HepG2 (cell line): Measurements from ENCODE around the gene SLC30A4. TPM values are rescaled to one million over a fixed set of nuclear protein-coding genes. Genes with fewer than 3 reads are reported as not detected.
A peak's percentile ranks its signal among the peaks of the same experiment; 100 is the strongest.

Experiments
- ATAC-seq: fragments of 200-7000 bp; cut with Tn5 transposase; 3 replicates; pipeline ENCODE4 v1.9.1; 2020; ENCODE audit warnings: mild to moderate bottlenecking, moderate library complexity
- BruUV-seq: library from RNA; stranded (reverse); fragments of 400-500 nt; replicated peaks from 2 replicates; lab custom pipeline; 2021; lab: Mats Ljungman, UMichigan
- CTCF ChIA-PET: fragments of 300-600 bp; formaldehyde crosslinking; extraction: SDS; loops from one replicate; lab custom pipeline; 2021; ENCODE audit warnings: low total read pairs, inconsistent platforms, low intra/inter-chr PET ratio; lab: Yijun Ruan, JAX
- POLR2A ChIA-PET: fragments of 350-600 bp; sonication (Branson Sonifier 250); formaldehyde crosslinking; loops from one replicate; lab custom pipeline; 2020; ENCODE audit warnings: antibody characterized with exemption, inconsistent platforms; lab: Yijun Ruan, JAX
- DNase-seq: peaks from one replicate; pipeline ENCODE4 v3.0.0-alpha.2; 2015; ENCODE audit warnings: low spot score
- FAIRE-seq: peaks from 3 replicates; lab custom pipeline; 2011; peaks lifted over from hg19 to GRCh38; lab: Jason Lieb, UNC
- H2AFZ ChIP-seq: one replicate; pipeline ENCODE4 v1.6.1; 2011; ENCODE audit warnings: low read length, inconsistent platforms
- H3K27ac ChIP-seq: fragments of 300-600 bp; 3 replicates; pipeline ENCODE4 v1.8.0; 2011; ENCODE audit warnings: mixed run types, mild to moderate bottlenecking, mixed read lengths, low read length, inconsistent platforms; ENCODE audit not compliant: insufficient read depth; ENCODE audit errors: extremely low read length
- H3K27me3 ChIP-seq, 2 experiments: fragments of 200-600 bp in 1 of 2; 2 replicates in 1 of 2; 3 replicates in 1 of 2; pipeline versions ENCODE4 v1.6.0 to v1.8.0; 2011; ENCODE audit warnings: low read length in 2 of 2, mild to moderate bottlenecking in 2 of 2, moderate library complexity in 2 of 2, inconsistent platforms in 1 of 2; ENCODE audit not compliant: insufficient read depth in 2 of 2, control insufficient read depth in 1 of 2
- H3K36me3 ChIP-seq, 2 experiments: fragments of 200-600 bp in 1 of 2; replicated peaks in 1 of 2; 2 replicates in 1 of 2; 3 replicates in 1 of 2; pipeline versions ENCODE4 v1.5.1 to v1.8.0; 2011; ENCODE audit warnings: low read length in 2 of 2, inconsistent platforms in 1 of 2; ENCODE audit not compliant: insufficient read depth in 2 of 2, control insufficient read depth in 1 of 2
- H3K4me1 ChIP-seq: 2 replicates; pipeline ENCODE4 v1.5.1; 2012; ENCODE audit warnings: low read length, inconsistent platforms; ENCODE audit not compliant: insufficient read depth
- H3K4me2 ChIP-seq: 2 replicates; pipeline ENCODE4 v1.6.0; 2011; ENCODE audit warnings: low read depth, low read length, inconsistent platforms
- H3K4me3 ChIP-seq, 3 experiments: fragments of 200-600 bp in 1 of 3; sonication (generic), shearing (Covaris generic) in 1 of 3; replicated peaks in 1 of 3; 2 replicates each; pipeline ENCODE4 v1.5.1; 2011 to 2016; ENCODE audit warnings: low read length in 3 of 3, inconsistent platforms in 2 of 3, low read depth in 2 of 3, mild to moderate bottlenecking in 2 of 3, control low read depth in 1 of 3, mixed read lengths in 1 of 3; ENCODE audit not compliant: insufficient read depth in 1 of 3
- H3K79me2 ChIP-seq: one replicate; pipeline ENCODE4 v1.6.1; 2011; ENCODE audit warnings: low read length, inconsistent platforms; ENCODE audit not compliant: insufficient read depth
- H3K9ac ChIP-seq: 2 replicates; pipeline ENCODE4 v1.6.0; 2011; ENCODE audit warnings: mild to moderate bottlenecking, low read depth, low read length, inconsistent platforms; ENCODE audit not compliant: insufficient read depth
- H3K9me3 ChIP-seq: 2 replicates; pipeline ENCODE4 v1.5.1; 2012; ENCODE audit warnings: mild to moderate bottlenecking, low read length
- H4K20me1 ChIP-seq: 2 replicates; pipeline ENCODE4 v1.6.0; 2011; ENCODE audit warnings: inconsistent platforms, mild to moderate bottlenecking, low read length, moderate library complexity; ENCODE audit not compliant: insufficient read depth
- ARID2 ChIP-seq: sonication (generic); formaldehyde crosslinking; IDR thresholded peaks from 2 replicates; pipeline ENCODE4 v1.8.1; 2022; ENCODE audit warnings: mild to moderate bottlenecking, missing genetic modification reagents, borderline replicate concordance
- CENPX ChIP-seq: sonication (generic); formaldehyde crosslinking; IDR thresholded peaks from 2 replicates; pipeline ENCODE4 v1.9.0; 2021; ENCODE audit warnings: mild to moderate bottlenecking, missing genetic modification reagents, moderate library complexity
- HOMEZ ChIP-seq: IDR thresholded peaks from 2 replicates; pipeline ENCODE4 v1.6.1; 2016; ENCODE audit warnings: low read depth
- KDM5A ChIP-seq: fragments of 200-600 bp; sonication (generic); IDR thresholded peaks from 2 replicates; pipeline ENCODE4 v1.7.0; 2018; ENCODE audit warnings: antibody characterized with exemption, mild to moderate bottlenecking, low read length, borderline replicate concordance
- KMT2A ChIP-seq: sonication (generic); formaldehyde crosslinking; IDR thresholded peaks from 2 replicates; pipeline ENCODE4 v1.4.0; 2020; ENCODE audit warnings: missing genetic modification reagents
- NR2C2 ChIP-seq: sonication (generic); formaldehyde crosslinking; IDR thresholded peaks from 2 replicates; pipeline ENCODE4 v1.4.0; 2020; ENCODE audit warnings: missing genetic modification reagents, mild to moderate bottlenecking, moderate library complexity, borderline replicate concordance
- SYNCRIP ChIP-seq: fragments of 200-400 bp; formaldehyde crosslinking; IDR thresholded peaks from 2 replicates; pipeline ENCODE4 v1.6.1; 2018; ENCODE audit warnings: mild to moderate bottlenecking, low read depth, low read length; ENCODE audit not compliant: insufficient read depth
- TEF ChIP-seq: sonication (generic); formaldehyde crosslinking; IDR thresholded peaks from 2 replicates; pipeline ENCODE4 v1.5.0; 2020; ENCODE audit warnings: missing genetic modification reagents
- ZNF781 ChIP-seq: sonication (generic); formaldehyde crosslinking; IDR thresholded peaks from 2 replicates; pipeline ENCODE4 v1.5.1; 2020; ENCODE audit warnings: borderline replicate concordance, mild to moderate bottlenecking, missing genetic modification reagents; ENCODE audit errors: not compliant biosample characterization
- whole genome bisulfite sequencing: methylation state at CpG from one replicate; pipeline ENCODE4 v1.1.6; 2017; ENCODE audit warnings: low lambda C conversion rate; 5-methylcytosine and 5-hydroxymethylcytosine counted together
- in situ Hi-C: cut with HindIII; loops from 2 replicates; pipeline ENCODE4 v1.10.0; 2017; ENCODE audit warnings: low pct_unique_long_range_greater_than_20kb; ENCODE audit not compliant: extremely low pct_ligation_motif_present
- intact Hi-C: fragments of 100-400 bp; cut with micrococcal nuclease; formaldehyde crosslinking; loops from one replicate; pipeline ENCODE4 v1.10.0; 2022; ENCODE audit not compliant: unreplicated experiment
- polyA plus RNA-seq, 8 experiments: library from polyadenylated mRNA; depleted of rRNA in 3 of 8; stranded (reverse) in 7 of 8; unstranded in 1 of 8; fragments of >200 nt; fragmentation: Illumina TruSeq in 4 of 8; extraction: Trizol in 4 of 8; gene quantifications; 2 replicates each; pipeline versions ENCODE4 v1.2.1 to v1.2.3, GENCODE V29; 2011 to 2016; ENCODE audit warnings: low read depth in 4 of 8, missing spikeins in 1 of 8, mixed read lengths in 1 of 8; ENCODE audit not compliant: insufficient read depth in 1 of 8
- total RNA-seq, 5 experiments: library from RNA; depleted of rRNA; stranded (reverse); fragments of >200 nt; fragmentation: Illumina TruSeq; extraction: Trizol; gene quantifications; 2 replicates each; pipeline ENCODE4 v1.2.3, GENCODE V29; 2016; ENCODE audit warnings: low read depth in 1 of 5
- TF ChIP-seq, protein P1 (sequence below): sonication (generic); formaldehyde crosslinking; IDR thresholded peaks from 2 replicates; pipeline ENCODE4 v1.4.0; 2020; ENCODE audit warnings: missing genetic modification reagents, borderline replicate concordance
- TF ChIP-seq, protein P2 (sequence below): sonication (generic); formaldehyde crosslinking; IDR thresholded peaks from 2 replicates; pipeline ENCODE4 v1.4.0; 2020; ENCODE audit warnings: missing genetic modification reagents

The SLC30A4 gene
- total and polyA plus RNA-seq, 2 of the 13 experiments (the other 11 are each of a cell fraction or from before 2014, with no cell fraction given) = 0.01 to 0.04 TPM

- H3K9me3 ChIP-seq = peaks cover 5% of the 10 kb centered on the region
- DNase-seq (no peak), ATAC-seq (peak; percentile 7; the same call in 1 of the 3 replicates), FAIRE-seq (no peak)
- intact Hi-C loops (loop anchor here (1.0 to 5.0 kb wide), 5 partner anchors 18 to 295 kb away; no protein-coding TSS in a partner anchor), in situ Hi-C loops (loop anchor here (10.0 kb wide), 1 partner anchor 158 kb away; no protein-coding TSS in a partner anchor)
- no peaks in the 10 kb centered on the region for H3K79me2 ChIP-seq
- WGBS = 18% methylated on average over 5 of the region's 5 CpGs
- peaks cover 5 to 24% of the 10 kb centered on the region in 2 experiments; a peak in 4 of 5 replicates for H3K27me3 ChIP-seq
- no peak overlapping the region; a peak in 2 of 6 replicates for H3K4me3 ChIP-seq
- ChIA-PET CTCF (interaction anchor here (0.7 to 6.9 kb wide), 10 partner anchors 18 to 294 kb away, joined by 3 to 195 read pairs (median 9); no protein-coding TSS in a partner anchor), POLR2A (no interaction called here)
- H3K27ac ChIP-seq = no peak overlapping the region
- H2AFZ ChIP-seq = no peak overlapping the region
- BruUV-seq = no TSS peak
- no peak overlapping the region for H3K9ac ChIP-seq
- no peaks in the 10 kb centered on the region for H4K20me1 ChIP-seq
- no peaks in the 10 kb centered on the region for H3K36me3 ChIP-seq
- peaks cover 37% of the 10 kb centered on the region for H3K4me1 ChIP-seq
- peak overlapping the region; percentile 85 for H3K4me2 ChIP-seq
- no peak for TF ChIP-seq ZNF781
- no peak for TF ChIP-seq TEF
- TF ChIP-seq ARID2 (CRISPR knock-in tag) = no peak
- TF ChIP-seq, protein P1, sequence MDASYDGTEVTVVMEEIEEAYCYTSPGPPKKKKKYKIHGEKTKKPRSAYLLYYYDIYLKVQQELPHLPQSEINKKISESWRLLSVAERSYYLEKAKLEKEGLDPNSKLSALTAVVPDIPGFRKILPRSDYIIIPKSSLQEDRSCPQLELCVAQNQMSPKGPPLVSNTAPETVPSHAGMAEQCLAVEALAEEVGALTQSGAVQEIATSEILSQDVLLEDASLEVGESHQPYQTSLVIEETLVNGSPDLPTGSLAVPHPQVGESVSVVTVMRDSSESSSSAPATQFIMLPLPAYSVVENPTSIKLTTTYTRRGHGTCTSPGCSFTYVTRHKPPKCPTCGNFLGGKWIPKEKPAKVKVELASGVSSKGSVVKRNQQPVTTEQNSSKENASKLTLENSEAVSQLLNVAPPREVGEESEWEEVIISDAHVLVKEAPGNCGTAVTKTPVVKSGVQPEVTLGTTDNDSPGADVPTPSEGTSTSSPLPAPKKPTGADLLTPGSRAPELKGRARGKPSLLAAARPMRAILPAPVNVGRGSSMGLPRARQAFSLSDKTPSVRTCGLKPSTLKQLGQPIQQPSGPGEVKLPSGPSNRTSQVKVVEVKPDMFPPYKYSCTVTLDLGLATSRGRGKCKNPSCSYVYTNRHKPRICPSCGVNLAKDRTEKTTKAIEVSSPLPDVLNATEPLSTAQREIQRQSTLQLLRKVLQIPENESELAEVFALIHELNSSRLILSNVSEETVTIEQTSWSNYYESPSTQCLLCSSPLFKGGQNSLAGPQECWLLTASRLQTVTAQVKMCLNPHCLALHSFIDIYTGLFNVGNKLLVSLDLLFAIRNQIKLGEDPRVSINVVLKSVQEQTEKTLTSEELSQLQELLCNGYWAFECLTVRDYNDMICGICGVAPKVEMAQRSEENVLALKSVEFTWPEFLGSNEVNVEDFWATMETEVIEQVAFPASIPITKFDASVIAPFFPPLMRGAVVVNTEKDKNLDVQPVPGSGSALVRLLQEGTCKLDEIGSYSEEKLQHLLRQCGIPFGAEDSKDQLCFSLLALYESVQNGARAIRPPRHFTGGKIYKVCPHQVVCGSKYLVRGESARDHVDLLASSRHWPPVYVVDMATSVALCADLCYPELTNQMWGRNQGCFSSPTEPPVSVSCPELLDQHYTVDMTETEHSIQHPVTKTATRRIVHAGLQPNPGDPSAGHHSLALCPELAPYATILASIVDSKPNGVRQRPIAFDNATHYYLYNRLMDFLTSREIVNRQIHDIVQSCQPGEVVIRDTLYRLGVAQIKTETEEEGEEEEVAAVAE = no peak
- no peak for TF ChIP-seq CENPX
- no peak for TF ChIP-seq NR2C2
- no peak for TF ChIP-seq SYNCRIP
- TF ChIP-seq, protein P2, sequence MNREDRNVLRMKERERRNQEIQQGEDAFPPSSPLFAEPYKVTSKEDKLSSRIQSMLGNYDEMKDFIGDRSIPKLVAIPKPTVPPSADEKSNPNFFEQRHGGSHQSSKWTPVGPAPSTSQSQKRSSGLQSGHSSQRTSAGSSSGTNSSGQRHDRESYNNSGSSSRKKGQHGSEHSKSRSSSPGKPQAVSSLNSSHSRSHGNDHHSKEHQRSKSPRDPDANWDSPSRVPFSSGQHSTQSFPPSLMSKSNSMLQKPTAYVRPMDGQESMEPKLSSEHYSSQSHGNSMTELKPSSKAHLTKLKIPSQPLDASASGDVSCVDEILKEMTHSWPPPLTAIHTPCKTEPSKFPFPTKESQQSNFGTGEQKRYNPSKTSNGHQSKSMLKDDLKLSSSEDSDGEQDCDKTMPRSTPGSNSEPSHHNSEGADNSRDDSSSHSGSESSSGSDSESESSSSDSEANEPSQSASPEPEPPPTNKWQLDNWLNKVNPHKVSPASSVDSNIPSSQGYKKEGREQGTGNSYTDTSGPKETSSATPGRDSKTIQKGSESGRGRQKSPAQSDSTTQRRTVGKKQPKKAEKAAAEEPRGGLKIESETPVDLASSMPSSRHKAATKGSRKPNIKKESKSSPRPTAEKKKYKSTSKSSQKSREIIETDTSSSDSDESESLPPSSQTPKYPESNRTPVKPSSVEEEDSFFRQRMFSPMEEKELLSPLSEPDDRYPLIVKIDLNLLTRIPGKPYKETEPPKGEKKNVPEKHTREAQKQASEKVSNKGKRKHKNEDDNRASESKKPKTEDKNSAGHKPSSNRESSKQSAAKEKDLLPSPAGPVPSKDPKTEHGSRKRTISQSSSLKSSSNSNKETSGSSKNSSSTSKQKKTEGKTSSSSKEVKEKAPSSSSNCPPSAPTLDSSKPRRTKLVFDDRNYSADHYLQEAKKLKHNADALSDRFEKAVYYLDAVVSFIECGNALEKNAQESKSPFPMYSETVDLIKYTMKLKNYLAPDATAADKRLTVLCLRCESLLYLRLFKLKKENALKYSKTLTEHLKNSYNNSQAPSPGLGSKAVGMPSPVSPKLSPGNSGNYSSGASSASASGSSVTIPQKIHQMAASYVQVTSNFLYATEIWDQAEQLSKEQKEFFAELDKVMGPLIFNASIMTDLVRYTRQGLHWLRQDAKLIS (CRISPR knock-in tag) = no peak
- TF ChIP-seq HOMEZ (CRISPR knock-in tag) = no peak
- no peak for TF ChIP-seq KMT2A (CRISPR knock-in tag)
- TF ChIP-seq KDM5A = no peak
These were observed 65.3 kb downstream of the SLC30A4 start for GRCh38 chr15:45457220-45457619.
